Measurements from ENCODE around the gene C17orf113.
A peak's percentile ranks its signal among the peaks of the same experiment; 100 is the strongest.

C17orf113 gene

DNA sequence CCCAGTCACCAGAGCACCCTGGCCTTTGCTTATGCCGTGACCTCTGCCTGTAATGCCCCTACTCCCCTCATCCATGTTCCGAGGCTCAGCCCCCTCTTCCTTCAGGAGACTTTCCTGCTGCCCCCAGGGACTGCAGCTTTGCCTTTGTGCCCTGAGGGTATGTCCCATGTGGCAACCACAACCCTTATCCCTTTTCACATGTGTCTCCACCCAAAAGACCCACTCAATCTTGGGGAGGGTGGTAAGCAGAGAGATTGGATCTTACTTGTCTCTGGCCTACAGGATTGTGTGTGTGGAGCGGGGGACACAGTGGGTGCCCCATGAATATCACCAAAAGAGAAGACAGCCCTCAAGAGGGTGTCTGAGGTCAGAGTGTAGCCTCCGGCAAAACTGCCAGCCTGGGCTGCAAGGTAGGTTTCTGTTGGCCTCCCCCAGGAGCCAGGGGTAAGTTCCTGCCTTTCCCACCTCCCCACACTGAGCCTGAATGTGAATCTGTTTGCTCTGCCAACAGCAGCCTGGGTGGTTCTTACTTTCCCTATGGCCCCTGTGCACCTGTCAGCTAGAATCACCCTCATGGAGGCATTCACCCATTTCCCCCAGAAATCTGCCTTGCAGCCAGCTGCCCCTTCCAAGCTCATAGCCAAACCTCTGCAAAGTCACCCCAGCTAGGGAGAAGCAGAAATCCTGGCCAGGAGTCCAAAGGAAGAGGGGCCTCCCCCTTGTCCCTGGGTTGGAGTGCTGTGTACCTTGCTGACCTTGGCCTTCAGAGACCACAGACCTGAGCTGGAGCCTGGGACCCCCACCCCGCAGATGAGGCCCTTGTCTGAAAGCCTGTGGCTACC is 11.5 kb upstream of the C17orf113 start:
- Mint-ChIP-seq H3K36me3 (ENCODE audit: insufficient read depth) (no peaks in the 10 kb centered on the region), H3K4me1 (ENCODE audit: low read depth in 2 of 2) (peaks cover 0 to 9% of the 10 kb centered on the region in 2 donors), H3K9me3 (no peaks in the 10 kb centered on the region), H3K27ac (no peak overlapping the region), H3K4me3 (no peak overlapping the region), H3K27me3 (peaks cover 14 to 56% of the 10 kb centered on the region in 2 donors)
- ATAC-seq (replicated peaks) = no peak
- no peak for DNase-seq

DNA sequence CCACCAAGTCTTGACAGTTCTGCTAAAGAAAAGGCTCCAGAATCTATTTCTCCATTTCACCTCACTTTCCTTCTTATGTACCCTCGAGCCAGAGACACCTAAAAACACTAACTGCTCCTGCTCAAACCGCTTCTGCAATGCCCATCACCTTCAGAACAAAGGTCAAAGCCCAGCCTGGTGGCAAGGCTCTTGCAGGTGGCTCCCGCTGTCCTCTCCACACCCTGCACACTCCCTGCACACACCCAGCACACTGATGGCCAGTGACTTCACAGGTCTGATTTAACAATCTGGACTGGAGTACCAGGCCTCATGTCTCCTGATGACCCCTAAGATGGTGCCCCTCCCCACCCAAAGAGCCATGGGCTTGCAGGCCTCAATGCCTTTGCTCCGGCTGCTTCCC is 9.8 kb upstream of the C17orf113 start:
- H3K9me3 Mint-ChIP-seq = no peaks in the 10 kb centered on the region
- H3K27ac Mint-ChIP-seq = no peak overlapping the region

DNA sequence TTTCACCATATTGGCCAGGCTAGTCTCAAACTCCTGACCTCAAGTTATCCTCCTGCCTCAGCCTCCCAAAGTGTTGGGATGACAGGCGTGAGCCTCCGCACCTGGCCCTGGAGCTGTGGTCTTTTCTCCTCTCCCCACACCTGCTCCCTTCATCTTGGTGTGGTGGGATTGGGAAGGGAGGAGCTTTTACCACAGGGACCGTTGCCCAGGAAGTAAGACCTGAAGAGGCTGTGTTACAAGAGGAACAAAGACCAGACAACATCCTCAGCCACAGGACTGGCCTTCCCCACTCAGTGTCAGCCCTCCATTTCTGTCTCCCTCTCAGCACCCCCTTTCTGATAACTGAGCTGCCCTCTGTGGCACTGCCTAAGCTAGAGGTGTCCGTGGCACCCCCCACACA is 9.4 kb upstream of the C17orf113 start:
- Mint-ChIP-seq H3K27ac (no peak overlapping the region), H3K36me3 (ENCODE audit: insufficient read depth) (no peaks in the 10 kb centered on the region), H3K9me3 (no peaks in the 10 kb centered on the region), H3K4me3 (no peak overlapping the region), H3K27me3 (peaks cover 22 to 72% of the 10 kb centered on the region in 2 donors), H3K4me1 (ENCODE audit: low read depth in 2 of 2) (peaks cover 0 to 9% of the 10 kb centered on the region in 2 donors)
- ATAC-seq (replicated peaks) (no peak), DNase-seq (no peak)

More for the DNA sequence above, 9.8 kb upstream of the C17orf113 start:
- Mint-ChIP-seq H3K4me1 (ENCODE audit: low read depth in 2 of 2) (peaks cover 0 to 9% of the 10 kb centered on the region in 2 donors), H3K27me3 (peaks cover 17 to 68% of the 10 kb centered on the region in 2 donors), H3K4me3 (no peak overlapping the region), H3K36me3 (ENCODE audit: insufficient read depth) (no peaks in the 10 kb centered on the region)
- ATAC-seq (replicated peaks) (no peak), DNase-seq (no peak)

DNA sequence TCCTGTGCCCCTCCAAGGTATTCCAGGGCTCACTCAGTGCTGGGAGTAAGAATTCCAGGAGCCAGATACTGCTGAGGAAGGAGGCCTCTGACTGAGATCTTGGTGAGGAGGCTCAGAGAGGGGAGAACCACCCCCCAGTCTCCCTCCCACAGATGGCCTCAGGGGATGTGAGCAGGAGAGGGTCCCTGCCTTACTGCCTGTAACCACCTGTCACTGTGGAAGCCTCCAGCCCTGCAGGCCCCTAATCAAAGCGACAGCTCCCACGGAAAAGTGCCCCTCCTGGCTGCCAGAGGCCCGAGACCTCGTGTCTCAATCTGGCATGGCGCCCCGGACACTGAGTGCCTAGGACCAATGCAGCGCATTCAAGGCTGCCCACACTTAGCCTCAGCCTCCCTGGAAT is 7.7 kb upstream of the C17orf113 start:
- Mint-ChIP-seq H3K36me3 (ENCODE audit: insufficient read depth) (no peaks in the 10 kb centered on the region), H3K27me3 (peaks cover 21 to 75% of the 10 kb centered on the region in 2 donors), H3K27ac (no peak overlapping the region), H3K9me3 (no peaks in the 10 kb centered on the region), H3K4me3 (no peak overlapping the region), H3K4me1 (ENCODE audit: low read depth in 2 of 2) (no peaks in the 10 kb centered on the region)
- DNase-seq = no peak
- ATAC-seq (replicated peaks) = no peak

DNA sequence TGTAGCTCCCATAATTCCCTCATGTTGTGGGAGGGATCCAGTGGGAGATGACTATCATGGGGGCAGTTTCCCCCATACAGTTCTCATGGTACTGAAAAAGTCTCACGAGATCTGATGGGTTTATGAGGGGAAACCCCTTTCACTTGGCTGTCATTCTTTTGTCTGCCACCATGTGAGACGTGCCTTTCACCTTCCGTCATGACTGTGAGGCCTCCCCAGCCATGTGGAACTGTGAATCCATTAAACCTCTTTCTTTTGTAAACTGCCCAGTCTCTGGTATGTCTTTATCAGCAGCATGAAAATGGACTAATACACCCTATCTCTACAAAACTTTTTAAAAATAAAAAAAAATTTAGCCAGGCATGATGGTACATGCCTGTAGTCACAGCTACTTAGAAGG is 6.2 kb upstream of the C17orf113 start:
- no peaks in the 10 kb centered on the region for H3K9me3 Mint-ChIP-seq
- peaks cover 33 to 75% of the 10 kb centered on the region in 2 donors for H3K27me3 Mint-ChIP-seq
- H3K4me1 Mint-ChIP-seq (ENCODE audit: low read depth in 2 of 2) = no peaks in the 10 kb centered on the region
- H3K36me3 Mint-ChIP-seq (ENCODE audit: insufficient read depth) = no peaks in the 10 kb centered on the region
- H3K4me3 Mint-ChIP-seq = no peak overlapping the region
- DNase-seq = no peak
- no peak for ATAC-seq (replicated peaks)
- no peak overlapping the region for H3K27ac Mint-ChIP-seq

DNA sequence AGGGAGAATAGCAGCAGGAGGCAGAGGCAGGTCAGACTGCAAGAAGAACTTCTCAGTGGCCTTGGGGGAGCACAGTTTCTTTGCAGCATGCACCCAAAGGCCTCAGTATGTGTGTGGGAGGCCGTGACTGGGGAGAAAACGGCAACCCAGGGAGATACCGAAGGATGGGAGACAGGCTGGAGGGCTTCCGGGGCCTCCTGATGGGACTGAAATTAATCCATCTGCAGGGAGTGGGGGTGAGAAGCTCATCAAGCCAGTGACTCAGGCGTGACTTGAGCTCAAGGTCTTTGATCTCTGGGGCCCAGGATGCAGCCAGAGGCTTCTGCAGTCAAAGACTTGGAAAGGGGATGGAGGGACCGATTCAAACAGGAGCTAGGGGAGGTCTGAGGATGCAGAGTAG is 5.1 kb upstream of the C17orf113 start:
- ATAC-seq (replicated peaks) = no peak
- no peaks in the 10 kb centered on the region for H3K36me3 Mint-ChIP-seq (ENCODE audit: insufficient read depth)
- no peak overlapping the region for H3K4me3 Mint-ChIP-seq
- no peak overlapping the region for H3K27ac Mint-ChIP-seq
- no peak for DNase-seq
- no peaks in the 10 kb centered on the region for H3K9me3 Mint-ChIP-seq
- H3K27me3 Mint-ChIP-seq = peaks cover 34 to 85% of the 10 kb centered on the region in 2 donors
- H3K4me1 Mint-ChIP-seq (ENCODE audit: low read depth in 2 of 2) = peaks cover 4 to 5% of the 10 kb centered on the region in 2 donors

DNA sequence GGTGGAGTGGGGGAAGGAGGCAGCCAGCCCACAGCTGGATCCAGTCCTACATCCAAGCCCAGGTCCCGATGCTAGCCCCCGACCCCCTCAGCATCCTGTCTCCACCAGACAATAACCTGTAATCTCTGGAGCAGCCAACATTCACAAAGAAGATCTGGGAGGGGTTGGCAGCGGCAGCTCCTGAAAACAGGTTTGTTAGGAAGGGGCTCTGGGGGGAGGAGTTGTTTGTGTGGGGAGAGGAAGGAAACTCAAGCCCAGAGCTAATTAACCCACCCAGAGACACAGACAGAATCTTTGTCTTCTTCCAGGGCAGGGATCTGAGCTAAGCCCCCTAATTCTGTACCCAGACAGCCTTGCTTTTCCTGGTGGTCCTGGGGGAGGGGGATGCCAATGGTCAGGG is 4.6 kb upstream of the C17orf113 start:
- Mint-ChIP-seq H3K9me3 (no peaks in the 10 kb centered on the region), H3K27me3 (peaks cover 34 to 86% of the 10 kb centered on the region in 2 donors), H3K36me3 (ENCODE audit: insufficient read depth) (no peaks in the 10 kb centered on the region), H3K4me1 (ENCODE audit: low read depth in 2 of 2) (peaks cover 4 to 5% of the 10 kb centered on the region in 2 donors), H3K27ac (peak overlapping the region in 1 of 2 donors; percentile 36), H3K4me3 (no peak overlapping the region)
- ATAC-seq (replicated peaks) (no peak), DNase-seq (no peak)

DNA sequence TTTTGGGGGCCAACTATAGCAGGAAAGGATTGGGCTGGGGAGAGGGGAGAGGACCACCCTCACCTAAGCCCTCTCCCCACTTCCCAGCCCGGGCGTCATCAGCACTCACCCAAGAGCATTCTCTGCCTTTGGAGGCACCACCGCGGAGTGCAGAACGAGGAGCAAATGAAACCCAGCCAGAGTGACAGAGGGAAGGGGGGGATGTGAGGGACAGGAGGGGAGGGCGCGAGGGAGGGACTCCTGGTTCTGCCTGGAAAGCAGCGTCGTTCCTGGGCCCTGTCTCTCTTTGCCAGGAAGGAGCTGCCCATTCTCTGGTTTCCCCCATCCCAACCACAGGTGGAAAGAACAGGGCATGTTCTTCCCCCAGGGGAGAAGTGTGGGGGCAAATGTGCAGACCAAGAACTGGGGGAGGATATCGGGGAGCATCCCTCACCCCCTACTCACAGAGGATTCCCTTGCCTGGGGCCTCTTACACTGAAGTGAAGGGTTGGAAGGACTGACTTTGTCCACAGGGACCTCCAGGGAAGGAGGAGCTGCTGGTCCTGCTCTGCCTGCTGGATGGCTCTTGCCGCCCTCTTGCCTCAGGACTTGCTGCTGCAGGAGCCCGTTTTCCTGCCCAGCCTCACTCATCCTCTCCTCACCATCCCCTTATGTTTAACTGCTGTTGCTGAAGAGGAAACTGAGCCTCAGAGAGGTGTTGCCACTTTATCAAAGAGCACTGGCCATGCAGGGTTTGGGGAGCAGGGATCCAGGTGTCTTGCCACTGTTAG is 3.5 kb upstream of the C17orf113 start:
- DNase-seq = no peak
- H3K9me3 Mint-ChIP-seq = no peaks in the 10 kb centered on the region
- no peak overlapping the region for H3K27ac Mint-ChIP-seq
- ATAC-seq (replicated peaks) = no peak
- peaks cover 39 to 82% of the 10 kb centered on the region in 2 donors for H3K27me3 Mint-ChIP-seq
- peaks cover 4 to 10% of the 10 kb centered on the region in 2 donors for H3K4me1 Mint-ChIP-seq (ENCODE audit: low read depth in 2 of 2)
- H3K36me3 Mint-ChIP-seq (ENCODE audit: insufficient read depth) = peaks cover 2% of the 10 kb centered on the region
- H3K4me3 Mint-ChIP-seq = no peak overlapping the region

DNA sequence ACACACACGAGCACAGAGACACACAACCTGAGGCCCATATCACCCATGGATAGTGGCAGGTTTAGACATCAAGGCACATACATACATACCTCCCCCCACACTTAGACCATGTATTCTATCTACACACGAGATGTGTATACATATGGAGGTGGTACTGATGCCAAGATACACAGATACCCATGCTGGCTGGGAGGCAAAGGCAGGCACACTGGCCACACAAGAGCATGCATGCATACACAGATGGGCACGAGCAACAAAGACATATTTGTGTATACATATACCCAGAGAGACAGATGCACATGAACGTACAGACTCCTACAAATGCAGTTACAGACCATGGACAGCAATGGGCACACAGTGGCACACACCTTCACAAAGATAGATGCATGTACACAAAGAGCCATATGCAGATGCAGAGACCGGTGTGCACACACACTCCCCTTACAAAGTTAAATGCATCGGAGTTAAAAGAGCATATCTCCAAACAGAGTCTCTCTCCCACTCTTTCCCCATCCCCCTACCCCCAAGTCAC is 2.0 kb upstream of the C17orf113 start:
- H3K36me3 Mint-ChIP-seq (ENCODE audit: insufficient read depth) = peaks cover 2% of the 10 kb centered on the region
- no peak overlapping the region for H3K4me3 Mint-ChIP-seq
- H3K27ac Mint-ChIP-seq = no peak overlapping the region

DNA sequence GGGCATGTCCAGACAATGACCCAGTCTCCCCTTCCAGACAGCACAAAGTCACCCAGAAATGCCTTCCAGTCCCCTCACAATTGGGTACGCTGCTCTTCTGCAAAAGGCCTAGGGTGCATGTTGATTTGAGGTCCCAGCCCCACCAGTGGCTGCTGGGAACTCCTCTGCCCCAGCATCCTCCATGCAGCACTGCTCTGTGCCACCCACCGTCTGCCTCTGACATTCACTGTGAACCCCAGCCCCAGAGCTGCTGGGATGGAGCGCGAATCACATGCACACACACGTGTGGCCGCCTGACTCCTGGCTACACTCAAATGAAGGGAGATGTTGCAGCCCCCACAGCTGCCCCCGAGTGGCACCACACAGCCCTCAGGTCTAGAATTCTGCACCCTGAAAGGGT is 1.2 kb upstream of the C17orf113 start:
- no peak for ATAC-seq (replicated peaks)
- peaks cover 4 to 10% of the 10 kb centered on the region in 2 donors for H3K4me1 Mint-ChIP-seq (ENCODE audit: low read depth in 2 of 2)
- H3K27me3 Mint-ChIP-seq = peaks cover 39 to 72% of the 10 kb centered on the region in 2 donors
- DNase-seq = no peak
- H3K9me3 Mint-ChIP-seq = no peaks in the 10 kb centered on the region
- H3K36me3 Mint-ChIP-seq (ENCODE audit: insufficient read depth) = peaks cover 2% of the 10 kb centered on the region
- H3K4me3 Mint-ChIP-seq = peak overlapping the region in 1 of 2 donors; percentile 78
- no peak overlapping the region for H3K27ac Mint-ChIP-seq

More for the DNA sequence above, 2.0 kb upstream of the C17orf113 start:
- Mint-ChIP-seq H3K4me1 (ENCODE audit: low read depth in 2 of 2) (peaks cover 4 to 10% of the 10 kb centered on the region in 2 donors), H3K9me3 (no peaks in the 10 kb centered on the region), H3K27me3 (peaks cover 39 to 78% of the 10 kb centered on the region in 2 donors)
- no peak for DNase-seq
- no peak for ATAC-seq (replicated peaks)

DNA sequence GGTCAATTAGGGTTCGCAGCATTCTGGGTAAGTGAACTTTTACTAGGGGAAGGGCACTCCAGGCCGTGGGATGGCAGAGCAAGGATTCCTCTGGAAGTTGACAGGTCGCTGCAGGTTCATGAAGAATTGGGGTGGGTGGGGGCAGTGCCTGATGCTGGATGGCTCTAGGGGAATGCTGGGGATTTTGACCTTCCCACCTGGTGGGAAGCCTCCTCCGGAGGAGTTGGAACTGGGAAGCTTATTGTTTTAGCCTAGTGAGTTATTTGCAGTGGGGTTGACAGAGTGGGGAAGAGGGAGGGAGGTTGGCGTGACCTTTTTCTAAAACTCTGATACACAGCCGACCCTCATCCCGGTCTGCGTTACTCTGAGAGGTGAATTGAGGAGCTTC is 606 bp upstream of the C17orf113 start:
- H3K27ac Mint-ChIP-seq = no peak overlapping the region
- DNase-seq (no peak), ATAC-seq (replicated peaks) (no peak)
- H3K4me3 Mint-ChIP-seq = peak overlapping the region; percentile 67 to 78
- peaks cover 4 to 10% of the 10 kb centered on the region in 2 donors for H3K4me1 Mint-ChIP-seq (ENCODE audit: low read depth in 2 of 2)
- no peaks in the 10 kb centered on the region for H3K9me3 Mint-ChIP-seq
- peaks cover 39 to 68% of the 10 kb centered on the region in 2 donors for H3K27me3 Mint-ChIP-seq
- peaks cover 2% of the 10 kb centered on the region for H3K36me3 Mint-ChIP-seq (ENCODE audit: insufficient read depth)

DNA sequence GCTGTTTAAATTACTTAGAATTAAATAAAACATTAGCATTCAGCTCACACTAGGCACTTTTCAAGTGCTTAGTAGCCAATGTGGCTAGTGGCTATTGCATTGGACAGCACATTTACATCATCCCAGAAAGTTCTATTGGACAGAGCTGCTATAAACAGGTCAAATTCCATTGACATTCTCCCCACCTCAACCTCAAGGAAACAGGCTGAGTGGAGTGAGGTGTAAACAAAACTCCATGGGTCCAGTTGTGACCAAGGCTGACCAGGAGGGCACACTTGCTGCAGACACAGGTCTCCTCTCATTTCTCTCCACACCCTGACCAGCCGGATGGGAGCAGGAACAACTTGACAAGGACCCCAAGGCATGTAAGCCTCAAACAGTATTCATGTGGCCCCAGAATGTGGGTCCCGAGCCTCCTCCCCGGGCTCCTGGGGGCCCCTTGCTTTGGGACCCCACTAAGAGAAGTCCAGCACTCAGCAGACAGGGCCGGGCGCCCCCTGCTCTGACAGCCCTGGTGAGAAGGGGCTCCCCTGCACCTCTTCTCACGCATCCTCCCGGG is 488 bp downstream of the C17orf113 start:
- Mint-ChIP-seq H3K27me3 (peaks cover 32 to 57% of the 10 kb centered on the region in 2 donors), H3K36me3 (ENCODE audit: insufficient read depth) (peaks cover 2% of the 10 kb centered on the region), H3K9me3 (no peaks in the 10 kb centered on the region), H3K4me3 (peak overlapping the region; percentile 67 to 78), H3K27ac (no peak overlapping the region), H3K4me1 (ENCODE audit: low read depth in 2 of 2) (peaks cover 4 to 10% of the 10 kb centered on the region in 2 donors)
- DNase-seq = no peak
- no peak for ATAC-seq (replicated peaks)

DNA sequence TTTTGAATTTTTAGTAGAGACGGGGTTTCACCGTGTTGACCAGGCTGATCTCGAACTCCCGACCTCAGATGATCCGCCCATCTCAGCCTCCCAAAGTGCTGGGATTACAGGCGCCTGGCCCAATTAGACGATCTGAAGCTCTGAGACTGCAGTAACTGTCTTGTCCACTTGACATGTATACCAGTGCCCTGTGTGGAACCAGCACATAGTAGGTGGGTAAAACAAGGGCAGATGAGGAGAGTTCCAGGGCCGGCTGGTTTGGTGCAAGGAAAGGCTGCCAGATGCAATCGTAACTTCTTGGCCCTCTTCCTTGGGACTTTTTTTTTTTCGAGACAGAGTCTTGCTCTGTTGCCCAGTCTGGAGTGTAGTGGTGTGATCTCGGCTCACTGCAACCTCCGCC is 3.1 kb downstream of the C17orf113 start:
- H3K4me1 Mint-ChIP-seq (ENCODE audit: low read depth in 2 of 2) = peaks cover 4 to 10% of the 10 kb centered on the region in 2 donors
- ATAC-seq (replicated peaks) = no peak
- no peak overlapping the region for H3K4me3 Mint-ChIP-seq
- no peak for DNase-seq
- peaks cover 5% of the 10 kb centered on the region for H3K36me3 Mint-ChIP-seq (ENCODE audit: insufficient read depth)
- H3K27ac Mint-ChIP-seq = no peak overlapping the region
- H3K27me3 Mint-ChIP-seq = peaks cover 13 to 31% of the 10 kb centered on the region in 2 donors
- no peaks in the 10 kb centered on the region for H3K9me3 Mint-ChIP-seq
